Epidermal melanocyte (primary cell): Measurements from ENCODE around the gene PRPSAP1.
"Not testable (repeated sequence)": the region's sequence is repeated elsewhere in the genome, so short reads cannot be mapped to it uniquely, and the experiment has no call there.

Experiments used
- DNase-seq: peaks from one replicate; pipeline ENCODE4 v3.0.0; 2011; ENCODE audit warnings: low spot score; ENCODE audit not compliant: insufficient read length

The PRPSAP1 gene

DNA sequence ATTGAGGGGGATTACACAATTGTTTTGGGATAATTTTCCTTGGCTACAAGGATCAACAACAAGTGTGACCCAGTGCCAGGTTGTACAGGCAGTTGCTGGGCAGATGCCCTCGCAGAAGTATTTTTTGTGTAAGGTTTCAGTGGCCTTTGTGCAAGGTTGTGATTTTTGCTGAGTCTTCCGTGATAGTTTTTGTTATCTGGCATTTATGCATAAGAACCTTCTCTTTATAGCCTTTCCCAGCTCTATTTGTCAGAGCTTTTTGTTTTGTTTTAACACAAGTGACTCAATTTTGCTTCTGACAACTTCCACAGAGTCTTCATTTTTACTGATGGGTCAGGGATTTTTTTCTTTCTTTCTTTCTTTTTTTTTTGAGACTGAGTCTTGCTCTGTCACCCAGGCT is 6.7 kb upstream of the PRPSAP1 start:
- DNase-seq, result no peak

DNA sequence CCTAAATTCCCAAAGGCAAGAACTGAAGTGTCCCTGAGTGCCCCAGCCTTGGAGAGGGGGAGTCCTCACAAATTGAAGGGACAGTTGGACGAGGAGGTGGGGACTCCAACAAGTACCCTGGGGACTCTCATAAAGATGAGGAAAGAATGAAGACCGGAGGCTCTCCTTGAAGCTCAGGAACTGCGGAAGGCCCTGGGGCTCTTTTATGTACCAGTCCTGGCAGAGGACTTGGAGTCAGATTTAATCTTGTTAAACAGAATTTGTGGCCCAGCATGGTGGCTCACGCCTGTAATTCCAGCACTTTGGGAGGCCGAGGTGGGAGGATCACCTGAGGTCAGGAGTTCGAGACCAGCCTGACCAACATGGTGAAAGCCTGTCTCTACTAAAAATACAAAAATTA is 6.1 kb upstream of the PRPSAP1 start:
- DNase-seq, result not testable (repeated sequence)

DNA sequence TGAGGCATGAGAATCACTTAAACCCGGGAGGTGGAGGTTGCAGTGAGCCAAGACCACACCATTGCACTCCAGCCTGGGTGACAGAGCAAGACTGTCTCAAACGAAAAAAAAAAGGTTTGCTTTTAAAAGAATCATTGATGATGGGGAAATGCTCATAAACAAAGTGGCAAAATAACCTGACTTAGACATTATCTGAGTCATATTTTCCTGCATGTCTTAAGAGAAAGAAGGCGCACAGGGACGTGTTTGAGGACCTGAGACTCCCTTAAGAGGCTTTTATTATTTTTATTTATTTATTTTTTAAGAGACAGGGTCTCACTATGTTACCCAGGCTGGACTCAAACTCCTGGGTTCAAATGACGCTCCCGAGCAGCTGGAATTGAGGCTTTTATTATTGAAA is 5.7 kb upstream of the PRPSAP1 start:
- DNase-seq, result no peak

DNA sequence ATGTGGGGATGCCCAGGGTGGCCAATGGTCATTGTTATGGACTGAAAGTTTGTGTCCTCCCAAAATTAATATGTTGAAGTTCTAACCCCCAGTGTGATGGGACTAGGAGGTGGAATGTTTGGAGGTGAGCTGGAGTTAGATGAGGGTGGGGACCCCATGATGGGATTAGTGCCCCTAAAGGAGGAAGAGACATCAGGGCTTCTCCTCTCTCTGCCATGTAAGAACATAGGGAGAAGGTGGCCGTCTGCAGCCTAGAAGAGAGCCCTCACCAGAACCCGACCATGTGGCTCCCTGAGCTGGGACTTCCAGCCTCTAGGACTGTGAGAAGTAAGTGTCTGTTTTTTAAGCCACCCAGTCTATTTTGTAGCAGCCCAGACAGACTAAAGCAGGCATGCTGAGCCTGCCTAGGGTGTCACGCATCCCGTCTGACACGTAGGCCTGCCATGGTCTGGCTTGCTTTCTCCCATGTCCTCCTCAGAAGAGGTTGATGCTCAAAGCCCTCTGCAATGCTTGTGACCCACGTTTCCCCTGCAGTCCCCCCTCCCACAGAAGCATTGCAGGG is 4.0 kb upstream of the PRPSAP1 start:
- DNase-seq, result no peak

DNA sequence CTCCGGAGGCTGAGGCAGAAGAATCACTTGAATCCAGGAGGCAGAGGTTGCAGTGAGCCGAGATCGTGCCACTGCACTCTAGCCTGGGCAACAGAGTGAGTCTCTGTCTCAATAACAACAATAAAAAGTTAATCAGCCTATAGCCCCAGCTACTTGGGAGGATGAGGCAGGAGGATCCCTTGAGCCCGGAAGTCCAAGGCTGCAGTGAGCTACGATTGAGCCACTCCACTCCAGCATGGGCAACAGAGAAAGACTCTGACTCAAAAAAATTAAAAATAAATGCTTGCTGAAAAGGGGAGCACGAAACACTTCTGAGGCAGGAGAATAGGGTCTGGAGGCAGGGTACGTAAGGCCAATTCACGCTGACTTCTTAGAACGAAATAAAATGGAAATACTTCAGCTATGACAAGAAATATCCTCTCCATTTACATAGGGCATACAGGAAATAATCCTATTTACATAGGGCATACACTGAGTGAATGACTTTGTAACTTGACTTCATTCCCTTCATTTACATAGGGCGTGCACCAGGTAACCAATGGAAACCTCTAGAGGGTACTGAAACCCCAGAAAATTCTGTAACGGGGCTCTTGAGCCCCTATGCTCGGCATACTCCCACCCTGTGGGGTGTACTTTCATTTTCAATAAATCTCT is 3.2 kb upstream of the PRPSAP1 start:
- DNase-seq, result no peak

DNA sequence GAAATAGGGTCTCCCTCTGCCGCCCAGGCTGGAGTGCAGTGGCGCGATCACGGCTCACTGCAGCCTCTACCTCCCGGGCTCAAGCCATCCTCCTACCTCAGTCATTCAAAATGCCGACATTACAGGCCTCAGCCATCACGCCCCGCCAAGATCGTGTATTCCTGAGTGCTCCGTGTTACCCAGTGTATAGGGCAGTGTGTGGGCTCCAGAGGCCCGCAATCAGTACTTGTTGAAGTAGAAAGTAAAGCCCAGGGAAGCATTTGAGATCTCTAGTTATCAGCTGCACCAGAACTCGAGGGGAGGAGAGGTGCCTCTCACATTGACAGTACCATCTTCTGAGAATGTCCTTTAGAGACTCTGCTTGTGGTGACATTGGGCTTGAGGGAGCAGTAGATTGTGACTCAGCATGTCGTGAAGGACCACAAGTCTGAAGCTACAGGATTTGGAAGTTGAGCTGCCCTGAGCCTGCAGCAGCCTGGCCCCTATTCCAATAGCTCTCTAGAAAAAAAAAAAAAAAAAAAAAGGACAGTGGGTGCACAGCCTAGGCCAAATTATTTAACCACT is 1.1 kb upstream of the PRPSAP1 start:
- no peak for DNase-seq

DNA sequence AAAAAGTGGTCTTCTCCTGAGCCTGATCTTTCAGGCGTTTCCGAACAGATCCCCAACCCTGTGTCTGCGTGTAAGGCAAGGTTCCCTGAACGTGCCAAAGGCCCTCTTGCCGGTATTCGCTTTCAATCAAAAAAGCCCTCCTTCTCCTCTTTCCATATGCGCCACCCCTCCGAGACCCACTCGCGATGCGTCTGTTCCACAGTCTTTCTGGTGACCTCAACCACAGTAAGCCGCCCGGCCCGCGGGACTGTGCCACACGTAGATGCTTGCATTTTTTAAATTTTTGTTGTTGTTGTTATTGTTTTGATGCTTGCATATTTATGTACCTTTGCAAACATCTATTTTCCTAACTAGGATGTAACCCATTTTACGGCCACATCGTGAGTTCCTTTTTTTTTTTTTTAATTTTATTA is 607 bp upstream of the PRPSAP1 start:
- no peak for DNase-seq

DNA sequence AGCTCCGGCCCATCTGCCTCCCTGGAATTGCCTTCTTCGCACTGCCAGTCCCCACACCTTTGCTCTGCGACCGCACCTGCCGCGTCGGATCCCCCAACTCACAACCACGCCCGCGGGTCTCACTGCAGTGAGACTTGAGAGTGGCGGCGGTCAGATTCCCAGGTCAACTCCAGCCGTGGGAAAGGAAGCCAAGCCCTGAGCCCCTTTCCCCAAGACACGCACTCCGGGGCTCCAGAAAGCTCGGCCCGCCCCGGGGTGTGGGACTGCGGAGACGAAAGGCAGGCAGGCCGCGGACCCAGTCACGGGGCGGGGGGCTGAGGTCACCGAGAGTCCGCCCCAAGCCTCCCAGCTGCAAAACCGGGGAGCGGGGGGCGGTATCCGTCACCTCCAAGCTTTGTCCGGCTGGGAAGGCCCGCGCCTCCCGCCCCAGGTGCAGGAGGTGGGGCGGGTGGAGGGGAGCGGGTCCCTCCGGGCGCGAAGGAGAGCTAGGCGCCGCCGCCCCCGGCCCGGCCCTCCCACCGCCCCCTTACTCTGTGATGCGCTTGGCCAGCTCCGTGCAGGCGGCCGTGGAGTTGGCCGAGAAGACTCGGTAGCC is 615 bp downstream of the PRPSAP1 start:
- no peak for DNase-seq

DNA sequence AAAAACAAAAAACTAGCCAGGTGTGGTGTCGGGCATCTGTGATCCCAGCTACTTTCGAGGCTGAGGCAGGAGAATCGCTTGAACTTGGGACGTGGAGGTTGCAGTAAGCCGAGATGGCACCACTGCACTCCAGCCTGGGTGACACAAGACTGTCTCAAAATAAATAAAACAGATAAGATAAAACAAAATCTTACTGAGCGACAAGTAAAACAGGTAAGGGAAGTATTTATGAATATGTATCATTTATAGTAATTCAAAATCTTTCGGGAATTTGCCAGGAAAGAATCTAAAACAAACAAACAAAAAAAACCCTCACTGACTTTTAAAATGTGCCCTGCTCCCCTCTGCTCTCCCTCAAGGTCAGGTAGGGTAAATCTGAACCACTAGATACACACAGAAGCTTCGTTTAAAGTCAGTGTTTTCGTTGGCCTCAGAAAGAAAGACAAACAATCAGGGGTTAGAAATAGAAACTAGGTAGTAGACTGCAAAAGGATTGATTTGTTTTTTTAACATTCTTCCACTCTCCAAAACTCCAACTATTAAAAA is 2.1 kb downstream of the PRPSAP1 start:
- DNase-seq, result no peak

DNA sequence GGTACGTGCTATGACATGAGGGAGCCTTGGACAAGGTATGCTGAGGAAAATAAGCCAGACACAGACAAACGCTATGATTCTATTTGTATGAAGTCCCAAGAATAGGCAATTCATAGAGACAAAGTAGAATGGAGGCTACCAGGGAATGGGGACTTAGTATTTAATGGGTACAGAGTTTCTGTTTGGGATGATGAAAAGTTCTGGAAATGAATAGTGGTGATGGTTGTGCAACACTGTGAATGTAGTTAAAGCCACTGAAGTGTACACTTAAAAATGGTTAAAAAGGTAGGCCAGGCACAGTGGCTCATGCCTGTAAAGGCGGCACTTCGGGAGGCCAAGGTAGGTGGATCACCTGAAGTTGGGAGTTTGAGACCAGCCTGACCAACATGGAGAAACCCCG is 3.3 kb downstream of the PRPSAP1 start:
- no peak for DNase-seq

DNA sequence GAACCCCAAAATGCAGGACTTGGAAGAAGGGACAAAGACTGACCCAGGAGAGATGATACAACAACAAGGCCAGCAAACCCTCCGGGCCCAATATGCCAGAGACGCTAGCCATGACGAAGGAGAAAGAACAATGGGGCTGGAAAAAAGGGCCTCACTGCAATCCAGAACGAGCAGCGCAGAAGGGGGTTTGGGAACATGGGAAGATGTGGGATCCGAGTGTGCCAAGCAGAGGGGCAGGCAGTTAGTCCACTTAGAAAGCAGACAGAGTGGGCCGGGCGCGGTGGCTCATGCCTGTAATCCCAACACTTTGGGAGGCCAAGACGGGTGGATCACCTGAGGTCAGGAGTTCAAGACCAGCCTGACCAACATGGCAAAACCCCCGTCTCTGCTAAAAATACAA is 6.8 kb downstream of the PRPSAP1 start:
- DNase-seq, result not testable (repeated sequence)

DNA sequence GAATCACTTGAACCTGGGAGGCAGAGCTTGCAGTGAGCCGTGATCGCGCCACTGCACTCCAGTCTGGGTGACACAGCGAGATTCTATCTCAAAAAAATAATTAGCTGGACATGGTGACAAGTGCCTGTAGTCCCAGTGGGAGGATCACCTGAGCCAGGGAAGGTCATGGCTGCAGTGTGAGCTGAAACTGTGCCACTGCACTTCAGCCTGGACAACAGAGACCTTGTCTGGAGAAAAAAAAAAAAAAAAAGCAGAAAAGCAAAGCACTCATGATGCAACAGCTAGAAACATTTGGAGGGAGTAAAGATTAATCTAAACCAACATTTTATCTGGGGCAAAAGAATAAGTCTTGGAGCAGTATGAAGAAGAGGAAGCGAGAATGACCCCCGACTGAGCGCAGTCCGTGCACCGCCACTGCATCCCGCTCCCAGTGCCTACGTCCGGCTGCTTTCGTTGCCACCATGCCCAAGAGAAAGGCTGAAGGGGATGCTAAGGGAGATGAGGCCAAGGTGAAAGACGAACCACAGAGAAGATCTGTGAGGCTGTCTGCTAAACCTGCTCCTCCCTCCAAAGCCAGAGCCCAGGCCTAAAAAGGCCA is 8.2 kb downstream of the PRPSAP1 start:
- no peak for DNase-seq

DNA sequence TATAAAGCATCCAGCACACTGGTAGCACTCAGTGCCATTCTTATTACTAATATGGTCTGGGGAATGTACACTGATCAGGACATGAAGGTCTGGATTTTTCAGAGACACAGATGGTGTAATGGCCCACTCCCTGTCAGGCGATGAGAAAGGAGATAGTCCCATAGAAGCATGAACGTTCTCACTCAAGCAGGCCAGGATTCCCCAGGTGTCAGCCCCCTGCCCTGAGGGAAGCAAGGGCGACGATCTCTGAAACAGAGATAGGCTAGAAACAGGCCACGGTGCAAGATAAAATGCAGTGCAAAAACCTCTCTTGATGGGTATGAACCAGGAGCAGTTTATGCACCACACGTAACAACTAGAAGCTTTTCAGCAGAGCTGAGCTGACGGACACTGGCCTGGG is 10.6 kb downstream of the PRPSAP1 start:
- no peak for DNase-seq

DNA sequence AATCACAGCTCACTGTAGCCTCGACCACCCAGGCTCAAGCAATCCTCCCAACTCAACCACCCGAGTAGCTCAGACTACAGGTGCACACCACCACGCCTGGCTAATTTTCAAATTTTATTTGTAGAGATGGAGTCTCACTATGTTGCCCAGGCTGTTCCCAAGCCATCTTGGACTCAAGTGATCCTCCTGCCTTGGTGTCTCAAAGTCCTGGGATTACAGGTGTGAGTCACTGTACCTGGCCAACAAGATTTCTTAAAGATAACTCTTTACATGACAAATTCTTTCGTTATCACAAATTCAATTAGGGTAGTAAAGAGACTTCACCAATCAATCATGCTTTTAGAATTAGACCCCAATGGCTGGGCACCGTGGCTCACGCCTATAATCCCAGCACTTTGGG is 12.4 kb downstream of the PRPSAP1 start:
- DNase-seq, result no peak

DNA sequence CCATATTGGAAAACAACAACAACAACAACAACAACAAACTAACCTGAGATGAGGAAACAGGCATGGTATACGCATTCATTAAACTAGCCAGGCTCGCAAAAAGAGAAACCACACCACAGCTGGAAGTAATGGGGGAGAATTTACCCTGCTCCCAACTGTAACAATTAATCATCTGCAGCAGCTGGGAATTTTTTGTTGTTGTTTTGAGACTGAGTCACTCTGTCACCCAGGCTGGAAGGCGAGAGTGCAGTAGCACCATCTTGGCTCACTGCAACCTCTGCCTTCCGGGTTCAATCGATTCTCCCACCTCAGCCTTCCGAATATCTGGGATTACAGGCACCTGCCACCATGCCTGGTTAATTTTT is 16.3 kb downstream of the PRPSAP1 start:
- no peak for DNase-seq

DNA sequence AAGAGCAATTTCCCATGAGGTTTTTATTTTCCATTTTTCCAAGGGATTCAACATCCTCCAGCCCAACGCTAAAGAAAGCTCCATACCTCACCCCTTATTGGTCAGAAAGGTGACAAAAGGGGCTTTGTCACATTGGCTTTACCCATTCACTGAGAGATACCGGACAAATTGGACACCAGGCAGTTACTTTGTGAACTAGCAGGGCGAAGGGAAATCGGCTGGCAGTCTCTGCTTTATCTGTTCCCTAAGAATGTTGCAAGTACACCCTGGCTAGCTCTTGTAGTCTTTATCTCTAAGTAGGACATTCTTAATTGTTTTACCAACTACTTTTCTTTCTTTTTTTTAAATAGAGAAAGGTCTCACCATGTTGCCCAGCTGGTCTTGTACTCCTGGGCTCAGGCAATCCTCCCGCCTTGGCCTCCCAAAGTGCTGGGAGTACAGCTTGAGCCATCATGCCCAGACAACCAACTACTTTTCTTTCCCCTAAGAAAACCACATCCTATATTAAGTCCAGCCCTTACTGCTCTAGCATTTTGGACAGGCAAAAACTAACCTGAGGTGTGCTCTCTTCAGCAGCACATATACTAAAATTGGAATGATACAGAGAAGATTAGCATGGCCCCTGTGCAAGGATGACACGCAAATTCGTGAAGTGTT is 16.8 kb downstream of the PRPSAP1 start:
- DNase-seq, result no peak

DNA sequence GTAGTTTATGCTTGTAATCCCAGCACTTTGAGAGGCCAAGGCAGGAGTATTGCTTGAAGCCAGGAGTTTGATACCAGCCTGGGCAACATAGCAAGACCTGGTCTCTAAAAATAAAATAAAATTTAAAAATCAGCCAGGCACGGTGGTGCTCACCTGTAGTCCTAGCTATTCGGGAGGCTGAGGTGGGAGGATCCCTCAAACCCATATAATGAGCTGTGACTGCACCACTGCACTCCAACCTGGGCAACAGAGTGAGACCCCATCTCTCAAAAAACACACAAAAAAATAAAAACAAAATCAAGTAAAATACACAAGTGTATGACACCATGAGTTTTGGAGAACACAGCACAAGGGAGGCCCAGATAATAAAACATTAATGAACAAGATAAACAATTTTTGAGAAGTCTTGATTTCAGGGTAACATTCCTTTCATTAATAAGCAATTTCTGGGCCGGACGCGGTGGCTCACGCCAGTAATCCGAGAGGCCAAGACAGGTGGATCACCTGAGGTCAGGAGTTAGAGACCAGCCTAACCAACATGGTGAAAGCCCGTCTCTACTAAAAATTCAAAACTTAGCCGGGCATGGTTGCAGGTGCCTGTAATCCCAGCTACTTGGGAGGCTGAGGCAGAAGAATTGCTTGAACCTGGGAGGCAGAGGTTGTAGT is 17.9 kb downstream of the PRPSAP1 start:
- no peak for DNase-seq

DNA sequence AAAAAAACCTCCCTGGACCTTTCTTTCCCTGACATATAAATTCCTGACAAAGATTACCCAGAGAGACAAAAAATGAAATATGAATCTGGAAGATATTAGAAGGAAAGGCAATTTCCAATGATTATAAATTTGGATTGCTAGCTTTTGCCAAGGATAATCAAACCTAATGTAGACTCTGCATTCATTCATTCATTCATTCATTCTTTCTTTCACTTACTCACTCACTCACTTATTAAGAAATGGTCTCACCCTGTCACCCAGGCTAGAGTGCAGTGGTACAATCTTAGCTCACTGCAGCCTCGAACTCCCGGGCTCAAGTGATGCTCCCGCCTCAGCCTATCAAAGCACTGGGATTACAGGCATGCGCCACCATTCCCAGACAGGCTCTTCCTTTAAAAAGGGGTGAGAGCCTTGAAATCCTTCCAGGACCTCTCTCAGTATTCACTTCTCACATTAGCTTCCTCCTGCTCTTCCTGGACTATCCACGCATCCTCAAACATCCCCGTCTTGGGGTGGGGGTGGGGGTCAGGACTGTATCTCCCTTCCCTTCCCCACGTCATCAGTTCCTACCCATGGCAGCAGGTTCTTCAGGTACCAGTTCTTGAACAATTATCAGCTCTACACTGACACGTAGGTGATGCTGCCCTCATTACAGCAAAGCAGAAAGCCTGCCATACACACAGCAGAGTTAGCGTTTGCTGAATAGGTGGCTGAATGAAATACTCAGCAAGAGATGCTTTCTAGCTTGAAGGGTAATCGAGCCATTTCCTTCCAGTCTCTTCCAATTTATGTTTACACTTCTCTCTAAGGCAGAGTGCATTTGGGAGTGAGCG is 19.8 kb downstream of the PRPSAP1 start:
- no peak for DNase-seq

DNA sequence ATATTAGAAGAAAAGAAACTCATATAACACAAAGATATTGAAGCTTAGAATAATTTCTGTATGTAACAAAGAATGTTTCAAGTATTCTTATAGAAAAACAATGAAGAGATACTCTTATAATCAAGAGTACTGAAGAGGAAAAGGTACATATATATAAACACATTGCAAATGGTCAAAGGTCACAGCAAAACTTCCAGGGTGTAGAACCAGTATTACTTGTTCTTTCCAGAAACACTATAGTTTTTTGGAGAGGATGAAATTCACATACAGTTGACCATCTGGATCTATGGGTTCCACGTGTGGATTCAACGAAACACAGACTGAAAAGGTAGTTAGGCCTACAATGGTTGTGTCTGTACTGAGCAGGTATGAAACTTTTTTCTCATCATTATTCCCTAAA is 22.6 kb downstream of the PRPSAP1 start:
- no peak for DNase-seq

DNA sequence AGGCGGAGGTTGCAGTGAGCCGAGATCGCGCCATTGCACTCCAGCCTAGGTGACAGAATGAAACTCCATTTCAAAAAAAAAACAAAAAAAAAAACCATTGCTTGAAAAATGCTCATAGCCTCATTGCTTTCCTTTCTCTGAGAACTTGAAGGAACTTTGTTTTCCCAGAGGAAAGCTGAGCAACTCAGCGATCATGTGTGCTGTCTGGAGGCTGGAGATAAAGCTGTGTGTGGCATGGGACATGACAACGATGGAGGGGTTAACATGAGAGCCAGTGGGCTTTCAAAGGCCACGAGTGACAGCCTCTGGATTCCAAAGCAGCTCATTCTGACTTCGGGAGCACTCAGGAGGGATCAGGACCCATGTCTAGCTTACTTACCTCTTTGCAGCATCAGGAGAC is 24.1 kb downstream of the PRPSAP1 start:
- DNase-seq, result no peak
